OCI-LY3 (cell line): ENCODE measurements around the gene N4BP2L2.

ENCODE experiments used
- CTCF ChIP-seq: fragments of 200-600, 300-600 bp; sonication (generic); IDR thresholded peaks from 2 replicates; pipeline ENCODE4 v1.5.1; 2014; ENCODE audit warnings: antibody characterized with exemption, low read length, low read depth
- EZH2phosphoT487 ChIP-seq: fragments of 200-600 bp; shearing (Covaris generic); IDR thresholded peaks from 2 replicates; pipeline ENCODE4 v1.6.1; 2018; ENCODE audit warnings: antibody characterized with exemption, mixed run types, low read depth

GRCh38 chr13:32383836-32384618 is 154.6 kb downstream of the N4BP2L2 start:
- TF ChIP-seq CTCF (no peak), EZH2phosphoT487 (no peak)
